Choroid plexus epithelial cell (primary cell): ENCODE data around the gene KLHL14.

Experiments
- DNase-seq: peaks from one replicate; pipeline ENCODE4 v3.0.0-alpha.2; 2010; ENCODE audit warnings: low read depth
- H3K4me3 ChIP-seq: 2 replicates; pipeline ENCODE4 v1.5.1; 2011; ENCODE audit warnings: low read depth, mild to moderate bottlenecking, control low read depth, low read length, moderate library complexity
- CTCF ChIP-seq: conservative IDR thresholded peaks from 2 replicates; pipeline ENCODE4 v1.5.1; 2011; ENCODE audit warnings: low read depth, mild to moderate bottlenecking, control low read depth, inconsistent platforms, low read length, moderate library complexity

The KLHL14 gene

DNA sequence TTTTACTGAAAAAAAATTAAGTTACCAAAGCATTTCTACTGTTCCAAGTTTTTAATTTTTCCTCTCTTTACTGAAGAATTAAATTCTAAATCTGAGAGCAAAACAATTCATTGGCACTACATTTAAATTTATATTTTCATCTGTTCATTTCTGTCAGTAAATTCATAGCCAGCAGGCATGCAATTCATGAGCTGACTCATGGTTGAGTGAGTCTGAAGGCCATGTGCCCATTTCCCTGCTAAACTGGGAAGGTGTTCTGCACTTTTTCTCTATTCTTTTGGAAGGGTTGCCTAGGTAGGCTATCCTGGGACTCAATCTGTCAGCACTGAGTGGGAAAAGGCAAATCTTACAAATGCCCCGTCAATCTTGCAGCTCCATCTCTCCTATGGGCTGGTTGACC is 88.7 kb downstream of the KLHL14 start:
- no peak for TF ChIP-seq CTCF
- no peak for DNase-seq
- H3K4me3 ChIP-seq, result no peak overlapping the region

GRCh38 chr18:32683044-32683443 is 89.8 kb downstream of the KLHL14 start:
- H3K4me3 ChIP-seq, result no peak overlapping the region
- no peak for TF ChIP-seq CTCF
- no peak for DNase-seq

DNA sequence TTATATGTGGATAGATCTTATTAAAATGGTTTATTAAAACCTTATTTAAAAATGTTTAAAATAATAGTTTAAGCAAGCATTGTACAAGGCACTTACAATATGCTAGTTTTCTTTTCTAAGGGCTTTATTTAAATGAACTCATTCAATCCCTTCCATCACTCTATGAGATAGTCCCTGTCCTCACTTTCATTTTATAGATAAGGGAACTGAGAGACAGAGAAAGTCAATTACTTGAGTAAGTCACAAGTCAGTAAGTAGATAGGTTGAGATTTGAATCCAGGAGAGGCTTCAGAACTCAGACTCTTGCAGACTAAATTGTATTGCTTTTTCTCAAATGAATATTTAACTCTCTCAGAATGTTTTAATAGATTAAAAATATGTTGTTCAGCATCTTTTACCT is 95.2 kb downstream of the KLHL14 start:
- no peak for DNase-seq
- no peak overlapping the region for H3K4me3 ChIP-seq
- no peak for TF ChIP-seq CTCF

- peak; percentile 33 for TF ChIP-seq CTCF
- no peak overlapping the region for H3K4me3 ChIP-seq
- DNase-seq, result peak; percentile 15
These were observed 98.3 kb downstream of the KLHL14 start for GRCh38 chr18:32674491-32674890.

GRCh38 chr18:32672398-32672797 is 100.4 kb downstream of the KLHL14 start:
- no peak overlapping the region for H3K4me3 ChIP-seq
- no peak for DNase-seq
- TF ChIP-seq CTCF, result no peak

DNA sequence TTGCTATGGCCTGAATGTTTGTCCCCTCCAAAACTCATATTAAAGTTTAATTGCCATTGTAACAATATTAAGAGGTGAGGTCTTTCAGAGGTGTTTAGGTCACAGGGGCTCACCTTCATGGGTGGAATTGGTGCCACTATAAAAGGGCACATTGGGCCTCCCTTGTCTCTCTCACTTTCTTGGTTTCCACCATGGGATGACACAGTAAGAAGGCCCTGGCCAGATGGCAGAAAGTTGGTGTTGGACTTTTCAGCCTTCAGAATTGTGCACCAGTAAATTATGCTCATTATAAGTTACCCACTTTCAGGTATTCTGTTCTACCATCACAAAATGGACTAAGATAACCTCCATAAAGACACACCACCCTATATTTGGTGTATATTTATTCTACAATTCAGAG is 102.1 kb downstream of the KLHL14 start:
- no peak for DNase-seq
- TF ChIP-seq CTCF, result no peak
- no peak overlapping the region for H3K4me3 ChIP-seq

- no peak for DNase-seq
These were observed 103.2 kb downstream of the KLHL14 start for GRCh38 chr18:32669549-32670165.

More at GRCh38 chr18:32669549-32670165, 103.2 kb downstream of the KLHL14 start:
- no peak overlapping the region for H3K4me3 ChIP-seq
- peak; percentile 11 for TF ChIP-seq CTCF
